Measurements from ENCODE around the gene SLC25A21.

SLC25A21 gene

DNA sequence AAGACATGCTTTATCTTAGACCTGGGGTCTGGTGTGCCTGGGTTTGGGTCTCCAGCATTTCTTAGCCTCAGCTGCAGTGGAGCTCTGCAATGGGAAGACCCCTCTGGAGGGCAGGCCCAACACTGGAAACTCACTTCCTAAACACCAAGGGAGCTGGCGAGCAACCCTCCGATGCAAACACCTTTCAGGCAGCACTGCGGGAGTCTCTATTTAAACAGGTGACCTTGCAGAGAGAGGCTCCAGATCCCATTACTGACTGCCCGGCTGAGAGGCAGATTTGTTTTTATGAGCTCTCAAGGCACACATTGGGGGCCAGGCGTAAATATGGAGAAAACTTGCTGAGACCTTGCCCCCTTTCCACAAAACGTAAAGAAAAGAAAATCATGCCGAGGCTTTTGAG, 315.3 kb downstream of the SLC25A21 start:
- no peak for DNase-seq

DNA sequence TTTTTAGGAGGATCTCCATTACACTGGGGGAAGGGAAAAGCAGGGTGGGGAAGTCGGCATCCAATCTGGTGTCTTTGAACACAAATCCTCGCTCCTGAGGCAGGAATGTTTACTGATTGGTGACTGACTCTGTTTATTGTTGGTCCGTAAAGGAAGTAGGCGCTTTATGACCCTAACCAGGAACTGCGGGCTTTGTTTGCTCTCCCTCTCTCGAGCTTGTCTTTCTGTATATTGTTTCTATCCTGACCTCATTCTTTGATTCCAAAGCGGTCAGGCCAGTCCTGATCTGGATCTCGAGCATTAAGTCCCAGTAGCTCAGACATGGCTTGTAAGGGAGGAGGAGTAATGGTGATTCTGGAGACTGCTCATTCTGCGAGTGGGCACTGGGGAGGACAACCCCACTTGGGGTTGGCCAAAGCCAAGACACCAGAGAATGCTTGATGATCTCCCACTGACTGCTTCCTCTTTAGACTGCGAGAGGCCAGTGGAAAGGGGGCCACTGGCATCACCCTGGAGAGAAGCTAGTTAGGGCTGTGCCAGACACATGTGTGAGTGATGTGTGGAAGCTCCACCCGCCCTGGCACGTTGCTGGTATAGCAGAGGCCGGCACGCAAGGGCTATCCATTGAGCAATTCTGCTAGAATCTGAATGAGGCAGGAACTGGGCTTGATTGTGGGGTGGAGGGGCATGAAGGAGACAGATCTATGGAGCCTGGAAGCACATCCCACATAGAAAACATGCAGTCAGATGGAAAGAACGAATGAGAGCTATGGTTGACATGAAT, 316.1 kb downstream of the SLC25A21 start:
- DNase-seq: no peak

DNA sequence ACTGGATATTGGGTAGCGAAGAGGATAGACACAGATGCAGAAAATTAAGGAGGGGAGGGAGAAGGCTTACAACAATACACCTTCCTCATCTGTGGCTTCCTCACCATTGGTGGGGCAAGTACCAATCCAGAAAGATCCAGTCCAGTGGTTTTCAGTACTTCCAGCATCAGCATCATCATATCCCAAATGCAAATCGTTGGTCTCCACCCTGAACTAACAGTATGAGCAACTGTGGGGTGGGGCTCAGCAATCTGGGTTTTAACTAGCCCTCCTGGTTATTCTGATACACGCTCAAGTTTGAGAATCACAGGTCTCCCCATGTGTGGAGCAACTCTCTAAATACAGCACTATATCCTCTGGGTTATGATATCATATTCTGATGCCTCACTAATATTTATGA, 317.0 kb downstream of the SLC25A21 start:
- no peak for DNase-seq

DNA sequence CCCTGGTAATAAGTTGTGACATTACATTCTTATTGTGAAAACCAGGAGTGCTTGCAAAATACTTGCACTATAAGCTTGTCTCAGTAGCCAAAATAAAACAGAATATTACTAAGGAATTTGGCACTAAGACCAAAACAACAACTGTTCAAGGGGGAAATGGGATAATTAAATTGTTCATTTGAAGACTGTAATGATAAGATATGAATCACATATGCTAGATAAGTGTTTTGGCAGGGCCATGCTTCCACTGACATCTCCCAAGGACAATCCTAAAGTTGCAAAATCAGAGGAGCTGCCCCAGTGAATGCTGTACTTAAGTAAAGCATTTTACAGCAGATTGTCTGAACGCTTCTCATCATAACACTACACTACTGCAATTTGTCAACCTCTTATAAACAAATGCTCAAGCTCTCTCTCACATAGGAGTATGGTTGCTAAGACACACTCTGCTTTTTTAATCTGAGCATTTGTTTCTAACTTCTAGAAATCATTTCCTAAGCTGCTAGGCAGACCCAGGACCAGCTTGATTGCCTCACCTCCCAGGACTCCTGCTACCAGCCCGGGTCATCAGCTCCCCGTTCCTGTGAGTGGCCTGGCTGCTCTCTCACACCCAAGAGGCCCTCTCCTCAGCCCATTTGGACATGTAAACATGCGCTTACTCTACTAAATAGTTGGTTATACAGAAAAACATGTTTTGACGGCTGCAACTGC, 319.3 kb downstream of the SLC25A21 start:
- DNase-seq: no peak

- no peak for DNase-seq
Observed at GRCh38 chr14:36848213-36848612, 324.2 kb downstream of the SLC25A21 start.

DNA sequence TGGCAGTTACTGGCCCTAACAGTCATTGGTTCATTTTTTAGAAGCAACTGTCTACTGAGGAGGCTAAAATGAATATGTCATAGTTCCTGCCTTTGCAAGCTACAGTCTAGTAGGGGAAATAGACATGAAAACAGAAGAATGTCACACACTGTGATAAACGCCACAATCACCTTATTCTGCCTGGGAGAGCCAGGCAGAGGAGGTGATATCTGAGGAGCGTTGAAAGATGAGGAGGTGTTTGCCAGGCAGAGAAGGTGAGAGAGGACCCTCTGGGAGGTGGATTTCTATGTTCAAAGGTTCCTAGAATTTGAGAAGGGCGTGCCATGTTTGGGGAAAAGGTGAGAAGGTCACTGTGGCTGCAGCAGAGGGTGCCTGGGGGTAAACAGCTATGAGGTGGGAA, 325.0 kb downstream of the SLC25A21 start:
- no peak for DNase-seq

GRCh38 chr14:36845356-36846012, 326.9 kb downstream of the SLC25A21 start:
- no peak for DNase-seq

- no peak for DNase-seq
Observed at GRCh38 chr14:36844443-36845195, 327.8 kb downstream of the SLC25A21 start.

DNA sequence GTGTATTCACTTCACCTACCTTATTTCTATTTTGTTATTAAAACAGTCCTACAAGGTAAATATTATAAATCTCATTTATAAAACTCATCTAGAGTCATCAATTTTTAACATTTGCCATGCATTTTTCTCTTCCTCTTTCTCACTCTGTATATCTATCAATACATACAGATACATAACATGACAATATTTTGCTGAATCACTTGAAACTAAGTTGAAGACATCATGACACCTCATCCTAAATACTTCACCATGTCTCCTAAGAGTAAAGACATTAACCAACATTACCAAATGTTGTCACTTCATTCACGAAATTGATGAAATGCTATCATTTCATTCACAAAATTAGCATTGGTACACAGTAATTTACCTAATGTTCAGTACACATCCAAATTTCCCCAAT, 329.0 kb downstream of the SLC25A21 start:
- no peak for DNase-seq

- no peak for DNase-seq
Observed at GRCh38 chr14:36835128-36835527, 337.3 kb downstream of the SLC25A21 start.

DNA sequence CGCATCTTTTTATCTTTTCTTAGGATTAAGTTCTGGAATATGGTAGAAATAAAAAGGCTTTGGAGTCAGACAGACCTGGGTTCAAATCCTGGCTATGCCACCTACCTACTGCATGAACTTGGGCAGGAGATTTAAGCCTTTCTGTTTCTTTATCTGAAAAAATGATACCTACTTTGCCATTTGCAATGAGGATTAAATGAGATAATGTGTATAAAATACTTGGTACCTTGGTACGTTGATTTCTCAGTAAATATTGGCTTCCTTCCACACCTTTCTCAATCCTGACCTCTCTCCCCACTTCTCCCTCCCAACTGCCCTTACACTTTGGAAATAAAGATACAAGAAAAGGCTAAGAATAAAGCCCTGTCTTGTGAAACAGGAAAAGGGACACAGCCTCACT, 338.1 kb downstream of the SLC25A21 start:
- DNase-seq: no peak

- no peak for DNase-seq
Observed at GRCh38 chr14:36829547-36829946, 342.9 kb downstream of the SLC25A21 start.

GRCh38 chr14:36827861-36828260, 344.5 kb downstream of the SLC25A21 start:
- DNase-seq: no peak

- DNase-seq: no peak
Observed at GRCh38 chr14:36826614-36827013, 345.8 kb downstream of the SLC25A21 start.

- DNase-seq: no peak
Observed at GRCh38 chr14:36824854-36825253, 347.6 kb downstream of the SLC25A21 start.

GRCh38 chr14:36823651-36824050, 348.8 kb downstream of the SLC25A21 start:
- DNase-seq: no peak

DNA sequence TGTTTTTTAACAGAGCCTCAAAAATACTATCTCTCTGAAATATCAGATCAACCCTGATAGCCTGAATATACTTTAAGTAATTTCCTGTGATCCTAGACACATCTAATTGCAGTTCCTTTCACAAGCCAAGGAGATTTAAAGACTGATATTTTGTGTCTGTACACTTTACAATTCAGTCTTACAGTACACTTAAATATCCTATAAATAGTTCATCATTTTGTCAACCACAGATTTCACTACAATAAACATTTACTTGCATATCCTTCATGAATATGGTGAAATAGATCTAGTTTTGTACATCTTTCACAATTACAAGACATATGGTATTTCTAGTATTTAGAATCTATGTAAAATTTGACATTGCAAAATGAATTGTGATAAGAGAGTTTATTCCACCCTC, 349.7 kb downstream of the SLC25A21 start:
- no peak for DNase-seq

- no peak for DNase-seq
Observed at GRCh38 chr14:36820901-36821300, 351.5 kb downstream of the SLC25A21 start.

DNA sequence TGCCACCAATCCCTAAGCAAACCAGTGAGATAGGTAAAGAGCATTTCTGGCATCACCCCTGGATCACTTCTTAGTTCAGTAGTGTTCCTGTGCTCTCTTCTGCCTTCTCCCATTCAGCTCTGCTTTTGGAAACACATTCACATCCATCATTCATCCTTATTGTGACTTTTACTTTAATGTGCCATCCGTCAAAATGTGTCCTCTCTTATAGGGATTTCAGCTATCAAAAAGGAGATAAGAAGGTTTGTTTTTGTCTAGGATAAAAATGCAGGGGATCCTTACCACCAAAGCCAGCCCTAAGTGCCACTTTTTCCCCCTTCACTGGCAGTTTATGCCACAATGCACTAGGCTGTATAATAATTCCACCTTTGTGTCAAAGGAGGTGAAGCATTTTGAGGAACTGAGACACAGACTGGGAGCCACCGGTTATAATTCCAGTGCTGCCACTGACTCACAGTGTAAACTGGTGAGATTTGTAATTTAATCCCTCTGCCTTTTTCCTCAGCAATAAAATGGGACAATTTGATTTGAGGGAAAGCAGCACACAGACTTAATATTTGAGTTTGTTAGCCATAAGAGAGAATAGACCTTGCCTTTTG, 352.2 kb downstream of the SLC25A21 start:
- no peak for DNase-seq

DNA sequence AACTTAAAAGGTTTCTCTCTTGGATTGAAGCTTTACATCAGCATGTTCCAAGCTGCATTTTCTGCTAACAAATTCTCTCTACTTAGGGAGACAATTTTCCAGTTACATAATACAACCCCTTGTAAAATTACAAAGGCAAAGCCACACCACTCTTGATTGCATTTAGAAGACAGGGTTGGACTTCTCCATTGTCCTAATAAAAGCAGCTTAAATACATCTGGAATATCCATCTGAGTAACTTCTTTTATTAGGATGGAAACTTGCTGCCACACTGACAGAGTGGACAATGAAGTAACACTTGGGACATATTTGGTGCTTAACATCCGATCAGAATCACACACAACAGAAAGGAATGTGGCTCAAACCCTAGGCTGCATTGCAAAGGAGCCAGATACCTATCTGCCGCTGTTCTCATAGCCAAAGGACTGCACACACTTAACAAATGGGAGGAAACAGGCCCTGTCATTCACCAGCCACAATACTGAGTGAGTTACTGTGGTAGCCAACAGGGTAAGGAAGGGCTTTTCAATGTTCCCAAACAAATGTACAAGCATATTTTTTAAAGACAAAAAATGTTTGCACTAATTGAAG, 353.5 kb downstream of the SLC25A21 start:
- no peak for DNase-seq

DNA sequence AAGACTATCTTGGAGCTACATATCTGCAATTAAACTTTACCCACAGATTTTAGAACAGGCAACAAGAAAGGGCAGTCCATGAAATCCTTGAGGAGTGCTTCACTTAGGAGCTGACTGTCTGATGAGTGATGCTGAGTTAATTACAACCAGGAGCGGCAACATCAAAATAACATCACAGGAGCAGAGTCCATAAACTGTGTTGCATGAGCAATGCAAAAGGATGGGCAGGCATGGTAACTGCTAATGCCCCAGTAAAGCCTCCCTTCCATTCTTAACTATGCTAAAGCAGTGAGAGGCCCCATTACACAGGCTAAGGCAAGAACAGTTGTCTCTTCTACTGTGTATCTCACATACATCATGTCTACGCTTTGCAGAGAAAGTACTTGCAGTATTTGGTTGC, 354.2 kb downstream of the SLC25A21 start:
- no peak for DNase-seq
